Endothelial cell (in vitro differentiated cells): ENCODE measurements around the gene CCDC60. TPM values are rescaled to one million over a fixed set of nuclear protein-coding genes. Genes with fewer than 3 reads are reported as not detected.

Experiments
- DNase-seq: peaks from one replicate; pipeline ENCODE4 v3.0.0; 2021; ENCODE audit warnings: low spot score
- H3K27ac Mint-ChIP-seq: one replicate; pipeline ENCODE4 v1.8.0; 2021; ENCODE audit warnings: mixed read lengths, inconsistent platforms; ENCODE audit not compliant: unreplicated experiment
- H3K27me3 Mint-ChIP-seq: one replicate; pipeline ENCODE4 v1.8.0; 2021; ENCODE audit warnings: mild to moderate bottlenecking, moderate library complexity, mixed read lengths, inconsistent platforms; ENCODE audit not compliant: unreplicated experiment
- H3K36me3 Mint-ChIP-seq: one replicate; pipeline ENCODE4 v1.8.0; 2021; ENCODE audit warnings: mild to moderate bottlenecking, low read depth, mixed read lengths, inconsistent platforms; ENCODE audit not compliant: unreplicated experiment
- H3K4me1 Mint-ChIP-seq: one replicate; pipeline ENCODE4 v1.8.0; 2021; ENCODE audit warnings: mild to moderate bottlenecking, mixed read lengths, inconsistent platforms; ENCODE audit not compliant: unreplicated experiment
- H3K4me3 Mint-ChIP-seq: one replicate; pipeline ENCODE4 v1.8.0; 2021; ENCODE audit warnings: mild to moderate bottlenecking, mixed read lengths, inconsistent platforms; ENCODE audit not compliant: unreplicated experiment
- H3K9me3 Mint-ChIP-seq: one replicate; pipeline ENCODE4 v1.8.0; 2021; ENCODE audit warnings: mixed read lengths, inconsistent platforms; ENCODE audit not compliant: unreplicated experiment
- total RNA-seq: library from RNA; stranded (reverse); fragmentation: NEBNext Ultra II Directional; extraction: Animal tissue kit (Norgen Biotek cat#: 25700); gene quantifications from one replicate; pipeline ENCODE4 v1.2.1, GENCODE V29; 2021; ENCODE audit not compliant: unreplicated experiment
- TF ChIP-seq, protein P1 (sequence below): fragments of 200-600 bp; sonication (generic); IDR thresholded peaks from one replicate; pipeline ENCODE4 v1.5.0; 2021; ENCODE audit warnings: antibody characterized with exemption; ENCODE audit not compliant: unreplicated experiment

Gene CCDC60
- total RNA-seq, 1 donor from 2014 or later: 1.9 TPM

DNA sequence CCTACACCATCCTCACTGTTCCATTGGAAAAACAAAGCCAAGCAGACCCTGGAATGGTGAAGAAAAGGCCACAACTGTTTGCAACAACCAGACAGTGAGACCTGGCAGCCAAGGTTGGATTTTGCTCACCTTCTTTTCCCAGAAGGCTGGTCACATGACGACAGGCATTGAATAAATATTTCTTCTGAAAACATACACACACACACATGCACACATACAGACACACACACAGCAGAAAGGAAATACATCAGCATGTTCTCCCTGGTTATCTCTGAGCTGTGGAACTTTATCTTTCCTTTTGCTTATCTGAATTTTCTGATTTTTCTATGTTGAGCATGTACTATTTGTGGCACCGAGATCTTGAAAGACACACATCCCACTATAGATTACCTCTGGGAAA is 38.0 kb upstream of the CCDC60 start:
- H3K27ac Mint-ChIP-seq: no peak overlapping the region
- peaks cover 3% of the 10 kb centered on the region for H3K4me1 Mint-ChIP-seq
- H3K9me3 Mint-ChIP-seq: no peaks in the 10 kb centered on the region
- TF ChIP-seq, protein P1, sequence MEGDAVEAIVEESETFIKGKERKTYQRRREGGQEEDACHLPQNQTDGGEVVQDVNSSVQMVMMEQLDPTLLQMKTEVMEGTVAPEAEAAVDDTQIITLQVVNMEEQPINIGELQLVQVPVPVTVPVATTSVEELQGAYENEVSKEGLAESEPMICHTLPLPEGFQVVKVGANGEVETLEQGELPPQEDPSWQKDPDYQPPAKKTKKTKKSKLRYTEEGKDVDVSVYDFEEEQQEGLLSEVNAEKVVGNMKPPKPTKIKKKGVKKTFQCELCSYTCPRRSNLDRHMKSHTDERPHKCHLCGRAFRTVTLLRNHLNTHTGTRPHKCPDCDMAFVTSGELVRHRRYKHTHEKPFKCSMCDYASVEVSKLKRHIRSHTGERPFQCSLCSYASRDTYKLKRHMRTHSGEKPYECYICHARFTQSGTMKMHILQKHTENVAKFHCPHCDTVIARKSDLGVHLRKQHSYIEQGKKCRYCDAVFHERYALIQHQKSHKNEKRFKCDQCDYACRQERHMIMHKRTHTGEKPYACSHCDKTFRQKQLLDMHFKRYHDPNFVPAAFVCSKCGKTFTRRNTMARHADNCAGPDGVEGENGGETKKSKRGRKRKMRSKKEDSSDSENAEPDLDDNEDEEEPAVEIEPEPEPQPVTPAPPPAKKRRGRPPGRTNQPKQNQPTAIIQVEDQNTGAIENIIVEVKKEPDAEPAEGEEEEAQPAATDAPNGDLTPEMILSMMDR: no peak
- no peak for DNase-seq
- H3K4me3 Mint-ChIP-seq: no peak overlapping the region
- no peaks in the 10 kb centered on the region for H3K36me3 Mint-ChIP-seq
- peaks cover 4% of the 10 kb centered on the region for H3K27me3 Mint-ChIP-seq

DNA sequence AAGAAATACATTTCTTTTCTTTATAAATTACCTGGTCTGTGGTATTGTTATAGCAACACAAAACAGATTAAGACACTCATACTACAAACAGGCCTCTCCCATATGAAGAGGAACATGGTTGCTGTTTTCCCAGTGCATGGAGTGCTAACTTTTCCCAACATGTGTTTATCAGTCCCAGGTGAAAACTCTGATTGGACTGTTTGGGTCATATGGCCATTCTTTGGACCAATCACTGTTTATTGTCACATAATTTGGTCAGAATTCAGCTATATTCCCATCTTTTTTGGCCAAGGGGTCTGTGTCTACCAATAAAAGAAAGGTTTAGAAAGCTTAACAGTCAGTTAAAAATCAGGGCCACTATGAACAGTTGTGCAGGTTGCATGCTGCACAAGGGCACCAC is 35.4 kb upstream of the CCDC60 start:
- no peaks in the 10 kb centered on the region for H3K9me3 Mint-ChIP-seq
- no peaks in the 10 kb centered on the region for H3K36me3 Mint-ChIP-seq
- H3K27ac Mint-ChIP-seq: no peak overlapping the region
- TF ChIP-seq, protein P1: no peak
- no peak overlapping the region for H3K4me3 Mint-ChIP-seq
- DNase-seq: no peak
- peaks cover 3% of the 10 kb centered on the region for H3K4me1 Mint-ChIP-seq
- peaks cover 4% of the 10 kb centered on the region for H3K27me3 Mint-ChIP-seq

DNA sequence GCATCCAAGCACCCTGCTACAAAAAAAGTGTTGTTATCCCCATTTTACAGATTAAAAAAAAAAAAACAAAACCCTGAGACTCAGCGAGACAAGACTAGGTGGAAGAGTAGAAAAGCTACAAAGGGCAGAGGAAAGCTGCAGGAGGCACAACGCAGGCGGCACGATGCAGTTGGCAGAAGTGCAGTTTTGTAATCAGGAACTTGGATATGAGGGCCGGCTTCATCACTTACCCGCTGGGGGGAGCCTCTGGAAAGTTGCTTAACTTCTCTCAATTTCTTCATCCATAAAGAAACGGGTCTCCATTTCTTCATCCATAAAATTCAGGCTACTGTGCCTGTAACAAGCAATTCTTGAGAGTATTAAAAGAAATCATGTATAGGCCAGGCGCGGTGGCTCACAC is 33.1 kb upstream of the CCDC60 start:
- Mint-ChIP-seq H3K9me3 (no peaks in the 10 kb centered on the region), H3K4me1 (peaks cover 3% of the 10 kb centered on the region), H3K4me3 (no peak overlapping the region), H3K27me3 (peaks cover 1% of the 10 kb centered on the region), H3K36me3 (no peaks in the 10 kb centered on the region), H3K27ac (no peak overlapping the region)
- no peak for DNase-seq
- TF ChIP-seq, protein P1: no peak

DNA sequence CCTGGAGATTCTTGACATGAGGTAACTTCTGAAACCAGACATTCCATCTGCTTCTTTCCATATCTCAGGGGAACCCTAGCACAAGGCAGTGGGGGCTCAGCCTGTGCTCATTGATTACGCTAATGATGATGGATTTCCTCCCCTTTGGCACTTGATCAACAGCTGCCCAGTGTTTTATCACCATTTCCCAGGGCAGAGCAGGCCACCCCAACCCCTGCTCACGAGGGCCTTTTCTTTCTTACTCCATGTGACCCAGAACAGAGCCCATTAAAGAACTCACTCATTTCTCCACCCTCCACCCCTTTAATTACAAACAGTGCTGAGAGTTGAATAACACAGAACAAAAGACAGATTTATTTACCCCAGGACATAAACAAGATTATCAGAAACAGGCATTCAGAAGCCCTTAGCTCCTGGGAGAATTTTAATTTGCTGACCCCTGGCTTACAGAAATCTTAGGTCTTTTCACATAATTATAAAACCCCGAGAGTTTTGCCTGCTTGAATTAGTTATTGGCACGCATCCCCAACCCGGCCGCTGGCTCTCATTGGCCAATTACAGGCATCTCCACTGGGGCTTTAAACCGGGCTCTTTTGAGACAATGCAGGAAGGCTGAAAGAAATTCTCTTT is 32.0 kb upstream of the CCDC60 start:
- H3K27me3 Mint-ChIP-seq: no peaks in the 10 kb centered on the region
- TF ChIP-seq, protein P1: no peak
- H3K4me1 Mint-ChIP-seq: peaks cover under 1% of the 10 kb centered on the region
- H3K27ac Mint-ChIP-seq: no peak overlapping the region
- no peaks in the 10 kb centered on the region for H3K9me3 Mint-ChIP-seq
- no peaks in the 10 kb centered on the region for H3K36me3 Mint-ChIP-seq
- no peak overlapping the region for H3K4me3 Mint-ChIP-seq
- DNase-seq: no peak

DNA sequence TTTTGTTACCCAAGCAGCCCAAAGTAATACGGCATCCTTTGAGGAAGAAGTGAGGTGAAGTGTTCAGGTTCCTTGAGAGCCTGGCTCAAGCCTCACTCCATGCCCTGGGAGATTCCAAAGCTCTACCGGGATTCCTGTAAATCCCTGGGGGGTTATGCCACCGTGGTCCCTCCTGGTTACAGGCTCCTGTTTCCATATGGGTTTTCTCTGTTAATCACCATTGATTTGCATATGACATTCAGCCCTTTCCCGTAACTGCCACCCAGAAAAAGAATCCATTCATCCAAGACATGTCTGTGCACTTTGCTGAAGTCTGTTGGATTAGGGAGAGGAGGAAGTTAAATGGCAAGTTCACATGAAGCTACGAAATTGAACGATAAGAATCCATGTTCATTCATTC is 27.9 kb upstream of the CCDC60 start:
- H3K4me3 Mint-ChIP-seq: no peak overlapping the region
- H3K27me3 Mint-ChIP-seq: peaks cover 4% of the 10 kb centered on the region
- H3K36me3 Mint-ChIP-seq: no peaks in the 10 kb centered on the region
- TF ChIP-seq, protein P1: no peak
- H3K27ac Mint-ChIP-seq: no peak overlapping the region
- DNase-seq: no peak
- peaks cover 10% of the 10 kb centered on the region for H3K4me1 Mint-ChIP-seq
- no peaks in the 10 kb centered on the region for H3K9me3 Mint-ChIP-seq
